OCI-M2 (cell line): ENCODE results near the gene USP3.

Source experiments
- DNase-seq: peaks from one replicate; lab custom pipeline; 2025; ENCODE audit not compliant: unreplicated experiment; lab: John Stamatoyannopoulos, UW

The USP3 gene

GRCh38 chr15:63495780-63496488 lies 8.5 kb upstream of the USP3 start:
- DNase-seq: no peak

DNA sequence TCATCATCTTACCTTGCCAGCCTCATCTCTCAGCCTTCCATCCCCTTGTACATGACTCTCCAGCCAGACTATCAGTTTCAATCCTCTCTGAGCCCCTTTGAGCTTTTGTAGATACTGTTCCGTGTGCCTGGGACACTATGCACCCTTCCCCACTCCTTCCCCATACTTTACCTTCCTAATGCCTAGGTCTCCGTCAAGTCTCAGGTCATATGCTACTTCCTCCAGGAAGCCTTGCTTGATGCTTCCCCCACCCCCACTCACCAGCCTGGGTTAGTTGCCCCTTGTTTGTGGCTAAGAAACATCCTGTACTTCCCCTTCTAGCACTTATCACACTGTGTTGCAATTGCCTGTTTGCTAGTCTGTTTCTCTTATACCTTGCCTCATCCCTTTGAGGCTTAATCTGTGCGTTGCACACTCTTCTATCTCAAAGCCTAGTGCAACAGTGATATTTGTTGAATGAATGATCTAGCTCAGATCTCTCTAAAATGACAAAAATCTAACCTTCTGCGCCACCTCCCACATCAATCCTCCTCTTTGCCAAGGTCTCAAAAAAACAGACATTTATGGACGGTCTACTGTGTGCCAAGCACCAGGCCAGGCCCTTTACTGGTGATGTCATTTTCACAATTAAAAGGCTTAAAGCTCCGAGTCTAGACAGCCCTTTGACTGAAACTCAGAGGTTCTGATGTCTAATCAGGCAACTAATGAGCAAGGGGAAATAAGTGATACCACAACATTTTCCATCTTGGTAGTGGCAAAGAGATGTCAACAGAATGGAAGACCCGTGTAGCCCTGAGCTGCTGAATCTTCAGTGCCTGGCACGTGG lies 6.5 kb upstream of the USP3 start:
- DNase-seq: no peak

- no peak for DNase-seq
Observed at GRCh38 chr15:63499175-63499549, 5.2 kb upstream of the USP3 start.

DNA sequence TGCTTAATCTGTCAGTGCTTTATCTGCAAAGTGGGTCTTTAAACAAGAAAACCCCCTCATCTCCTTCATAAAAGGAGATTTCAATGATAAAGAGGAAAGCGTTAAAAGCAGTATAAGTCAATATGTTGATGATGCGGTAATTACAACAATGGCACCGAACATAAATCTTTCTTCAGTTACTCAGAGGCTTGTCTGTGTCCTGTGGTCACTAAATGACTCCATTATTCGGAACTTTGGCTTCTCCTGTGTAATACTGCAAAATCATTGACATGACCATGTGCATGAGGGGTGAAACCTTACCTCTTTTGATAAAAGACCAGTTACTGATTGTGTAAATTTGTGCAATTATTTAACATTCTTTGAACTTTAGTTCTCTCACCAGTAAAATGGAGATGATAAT lies 4.8 kb upstream of the USP3 start:
- DNase-seq: no peak

DNA sequence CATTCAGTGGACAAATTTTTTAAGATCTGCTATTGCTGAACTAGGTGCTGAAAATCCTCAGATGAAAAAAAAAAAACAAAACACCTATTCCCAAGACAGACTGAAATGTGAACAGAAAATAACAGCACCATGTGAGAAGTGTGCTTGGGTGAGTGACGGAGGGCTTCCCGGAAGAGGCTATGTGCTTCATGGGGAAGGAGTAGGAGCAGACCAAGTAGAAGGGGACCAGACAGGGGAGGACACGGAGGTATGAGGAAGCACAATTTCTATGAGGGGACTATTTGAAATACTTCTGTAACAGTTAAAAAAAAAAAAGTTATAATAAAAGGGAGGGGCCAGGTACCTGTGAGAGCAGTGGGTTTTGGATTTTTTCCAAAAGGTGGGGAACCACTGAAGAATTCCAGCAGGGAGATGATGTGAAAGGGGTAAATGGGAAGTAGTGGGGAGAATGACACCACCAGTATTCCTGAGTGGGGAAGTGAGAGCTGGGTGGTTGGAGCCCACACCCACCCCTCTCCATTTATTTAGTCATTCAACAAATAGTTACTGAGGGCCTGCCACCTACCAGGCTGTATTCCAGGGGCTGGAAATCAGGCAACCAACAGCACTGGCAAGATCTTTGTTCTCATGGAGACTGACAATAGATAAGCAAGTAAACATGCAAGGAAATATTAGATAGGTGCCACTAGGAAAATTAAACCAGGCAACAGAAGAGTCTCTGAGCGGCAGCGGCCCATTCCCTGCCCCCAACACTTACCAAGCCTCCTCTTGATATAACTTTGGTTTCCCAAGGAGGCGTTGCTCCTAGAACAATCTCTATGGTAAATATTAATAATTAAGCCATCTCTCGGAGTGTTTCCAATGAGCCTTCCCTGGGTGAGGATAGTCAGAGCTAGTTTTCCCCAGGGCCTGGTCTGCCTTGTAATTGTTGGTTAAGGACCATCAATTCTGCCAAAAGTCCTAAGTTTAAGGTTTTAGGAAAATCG lies 3.8 kb upstream of the USP3 start:
- DNase-seq: no peak

DNA sequence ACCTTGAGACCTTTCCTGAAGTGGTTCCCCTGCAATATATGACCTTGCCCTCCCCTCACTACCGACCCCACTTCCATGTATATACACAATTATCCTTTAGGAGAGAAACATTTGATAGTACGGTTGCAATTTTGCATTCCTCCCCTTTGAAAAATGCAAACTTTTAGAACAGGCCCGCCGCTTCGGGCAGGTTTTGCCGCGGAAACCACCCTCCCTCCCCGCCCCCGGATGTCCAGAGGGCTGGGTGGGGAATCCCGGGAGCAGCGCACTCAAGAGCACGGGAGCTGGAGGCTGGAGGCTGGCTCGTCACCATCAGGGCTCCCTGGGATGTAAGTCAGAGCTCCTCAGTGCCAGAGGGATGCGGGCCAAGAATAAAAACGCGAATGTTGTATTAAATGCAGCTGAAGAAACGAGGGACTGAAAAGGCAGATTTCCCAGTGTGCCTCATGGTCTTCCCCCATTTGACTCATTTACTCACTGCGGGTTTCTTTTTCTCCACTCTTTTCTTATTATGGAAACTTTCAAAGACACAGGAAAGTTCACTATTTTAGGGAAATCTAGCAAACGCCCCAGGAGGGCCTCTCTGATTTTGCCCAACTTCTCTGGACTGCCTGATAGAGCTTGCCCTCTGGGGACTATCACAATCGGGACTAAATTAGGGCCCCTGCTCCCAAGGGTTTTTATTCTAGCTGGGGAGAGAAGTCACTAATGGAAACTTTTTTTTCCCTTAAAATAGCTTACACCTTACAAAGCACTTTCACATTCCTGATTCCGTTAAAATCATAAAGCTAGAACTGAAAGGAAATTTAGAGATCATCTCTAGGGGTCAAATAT lies 2.9 kb upstream of the USP3 start:
- DNase-seq: no peak

- DNase-seq: no peak
Observed at GRCh38 chr15:63502137-63502766, 2.1 kb upstream of the USP3 start.

DNA sequence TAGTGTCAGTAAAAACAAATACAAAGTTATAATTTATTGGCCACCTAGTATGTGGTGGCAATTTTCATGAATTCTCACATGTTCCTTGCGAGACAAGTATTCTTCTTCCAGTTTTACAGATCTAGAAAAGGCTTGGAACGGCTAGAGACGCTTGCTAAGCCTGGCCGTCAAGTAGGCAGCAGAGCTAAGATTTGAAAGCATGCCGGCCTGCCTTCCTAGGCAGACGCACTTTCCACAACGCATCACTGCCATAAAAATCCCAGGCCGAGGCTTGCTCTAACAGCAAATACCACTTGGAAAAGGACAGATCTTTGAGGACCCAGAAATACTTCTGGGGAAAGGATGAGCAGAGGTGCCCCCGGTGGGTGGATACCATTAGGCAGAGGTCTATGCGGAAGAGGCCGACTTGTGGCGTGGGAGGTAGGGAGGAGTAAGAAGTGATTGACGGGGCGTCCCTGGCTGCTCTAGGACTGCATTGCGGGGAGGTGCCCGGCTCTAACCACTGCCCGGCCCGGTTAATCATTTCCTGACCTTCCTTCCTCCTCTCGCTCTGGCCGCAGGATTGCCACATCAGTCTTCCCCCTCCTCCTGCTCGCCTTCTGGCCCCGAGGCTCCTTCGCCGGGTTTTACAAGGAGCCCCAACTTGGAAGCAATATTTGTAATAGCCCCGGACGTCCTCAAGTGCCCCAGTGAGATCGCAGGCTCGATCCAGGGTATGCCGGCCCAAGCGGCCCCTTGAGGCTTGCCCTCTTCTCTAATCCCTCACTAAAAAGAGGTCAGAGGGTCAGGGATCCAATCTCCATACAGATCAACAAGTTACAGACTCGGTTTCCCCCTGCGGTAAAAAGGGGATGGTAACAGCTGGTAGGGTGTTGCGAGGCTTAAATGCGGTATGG lies 1.3 kb upstream of the USP3 start:
- peak; percentile 64 for DNase-seq

DNA sequence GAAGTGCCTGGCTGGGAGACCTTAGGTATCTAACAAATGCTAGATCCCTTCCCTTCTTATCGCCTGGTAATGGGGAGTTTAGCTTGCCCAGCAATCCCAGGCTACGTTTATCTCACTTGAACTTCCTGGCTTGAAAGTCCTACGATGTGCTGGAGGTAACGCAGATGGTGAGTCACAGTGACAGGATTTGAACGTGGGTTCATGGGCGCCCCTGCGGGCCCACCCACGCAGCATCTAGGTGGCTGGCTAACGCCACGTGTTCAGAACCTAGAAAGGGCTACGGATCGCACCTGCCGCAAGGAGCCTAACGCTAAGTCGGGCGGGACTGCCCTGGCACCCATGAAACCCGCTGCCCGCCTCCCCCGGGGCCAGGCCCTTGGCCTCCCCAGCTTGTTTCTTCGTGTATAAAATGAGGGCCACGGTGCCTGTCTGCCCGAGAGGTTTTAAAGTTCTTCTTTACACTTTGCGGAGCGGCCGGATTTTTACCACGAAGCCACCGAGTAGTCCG lies 600 bp upstream of the USP3 start:
- no peak for DNase-seq

- DNase-seq: no peak
Observed at GRCh38 chr15:63504979-63505841, 817 bp downstream of the USP3 start.

DNA sequence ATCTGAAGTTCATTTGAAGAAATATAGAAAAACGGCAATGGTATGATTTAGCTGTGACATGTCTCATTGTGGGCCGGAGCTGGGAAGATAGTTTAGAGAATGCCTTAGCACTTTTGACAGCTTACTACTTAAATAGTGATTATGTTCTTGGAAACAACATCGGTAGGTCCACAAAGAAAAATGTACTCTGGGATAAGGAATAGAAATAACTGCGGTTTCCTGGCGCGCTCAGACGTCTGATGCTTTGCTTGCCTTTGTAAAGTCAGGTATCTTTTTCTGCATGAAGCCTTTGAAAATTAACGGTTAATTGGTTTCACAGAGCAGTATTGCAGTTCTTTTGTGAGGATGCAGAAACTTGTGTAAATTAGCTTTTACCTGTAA lies 1.4 kb downstream of the USP3 start:
- DNase-seq: no peak

DNA sequence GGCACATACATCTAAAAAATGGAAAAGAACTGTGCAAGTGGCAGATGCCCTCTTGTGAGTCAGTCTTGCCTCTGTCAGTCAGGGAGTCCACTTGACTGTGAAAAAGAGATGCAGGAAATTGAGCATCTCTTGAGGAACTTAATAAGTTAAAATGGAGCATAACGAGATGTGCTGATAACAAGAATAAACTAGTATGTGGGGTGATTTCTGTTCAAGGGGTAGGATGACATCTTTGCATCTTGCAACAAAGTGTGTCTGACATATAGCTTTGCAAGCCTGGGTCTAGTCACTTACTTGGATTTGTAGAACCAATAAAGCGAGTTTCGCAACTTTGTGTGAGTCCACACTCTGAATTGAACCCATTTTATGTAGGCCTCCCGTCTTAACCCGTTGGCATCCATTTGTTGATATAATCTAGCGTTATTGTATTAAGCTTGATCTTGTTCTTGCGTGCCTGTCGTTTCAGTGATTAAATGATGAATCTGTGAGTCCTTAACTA lies 2.2 kb downstream of the USP3 start:
- no peak for DNase-seq

GRCh38 chr15:63507878-63508818 lies 3.8 kb downstream of the USP3 start:
- DNase-seq: no peak

GRCh38 chr15:63509056-63509954 lies 4.9 kb downstream of the USP3 start:
- no peak for DNase-seq
